A549 (cell line): ENCODE data around the gene FLG. TPM values are rescaled to one million over a fixed set of nuclear protein-coding genes. Genes with fewer than 3 reads are reported as not detected.

Source experiments
- ATAC-seq, 2 experiments: fragments of 200-7000 bp in 1 of 2; fragments of >200 bp in 1 of 2; cut with Nextera tagmentation in 1 of 2; cut with Tn5 transposase in 1 of 2; 3 replicates each; pipeline versions ENCODE4 v1.8.0 to v1.9.1; 2018 to 2020; ENCODE audit warnings: mild to moderate bottlenecking in 1 of 2, moderate library complexity in 1 of 2
- CTCF ChIA-PET: fragments of 300-600 bp; sonication (Branson Sonifier 250); formaldehyde crosslinking; extraction: SDS; loops from one replicate; lab custom pipeline; 2021; ENCODE audit warnings: antibody characterized with exemption, inconsistent platforms; lab: Yijun Ruan, JAX
- POLR2A ChIA-PET: fragments of 350-600 bp; formaldehyde crosslinking; extraction: SDS; loops from one replicate; lab custom pipeline; 2021; ENCODE audit warnings: antibody characterized with exemption, inconsistent platforms; lab: Yijun Ruan, JAX
- DNase-seq, 2 experiments: peaks; one replicate each; pipeline versions ENCODE4 v3.0.0 to v3.0.0-alpha.2; 2011 to 2016; ENCODE audit warnings: low read depth in 1 of 2, low spot score in 1 of 2
- FAIRE-seq: peaks from 2 replicates; lab custom pipeline; 2011; peaks lifted over from hg19 to GRCh38; lab: Jason Lieb, UNC
- H3K27ac ChIP-seq, 2 experiments: fragments of >200 bp; sonication (Bioruptor Twin); formaldehyde crosslinking; 3 replicates each; pipeline ENCODE4 v1.5.1; 2016 to 2017
- H3K4me1 ChIP-seq: fragments of >200 bp; sonication (Bioruptor Twin); formaldehyde crosslinking; 3 replicates; pipeline ENCODE4 v1.6.1; 2016
- H3K4me2 ChIP-seq: fragments of >200 bp; sonication (Bioruptor Twin); formaldehyde crosslinking; 3 replicates; pipeline ENCODE4 v1.6.1; 2016
- H3K4me3 ChIP-seq: fragments of >200 bp; sonication (Bioruptor Twin); formaldehyde crosslinking; 3 replicates; pipeline ENCODE4 v1.5.1; 2016
- H3K9me3 ChIP-seq: fragments of >200 bp; sonication (Bioruptor Twin); formaldehyde crosslinking; 3 replicates; pipeline ENCODE4 v1.6.1; 2016
- BCL3 ChIP-seq: fragments of >200 bp; sonication (Bioruptor Twin); formaldehyde crosslinking; IDR thresholded peaks from 3 replicates; pipeline ENCODE4 v1.6.1; 2016
- CTCF ChIP-seq: fragments of >200 bp; sonication (Bioruptor Twin); formaldehyde crosslinking; IDR thresholded peaks from 3 replicates; pipeline ENCODE4 v1.5.1; 2016
- FOSB ChIP-seq: fragments of 250-450 bp; sonication (Bioruptor Pico); IDR thresholded peaks from 2 replicates; pipeline ENCODE4 v1.5.0; 2020; ENCODE audit warnings: mild to moderate bottlenecking, moderate library complexity
- FOXS1 ChIP-seq: fragments of 250-450 bp; sonication (Bioruptor Pico); IDR thresholded peaks from 2 replicates; pipeline ENCODE4 v1.5.0; 2020; ENCODE audit warnings: mild to moderate bottlenecking, moderate library complexity
- HEYL ChIP-seq: fragments of 250-450 bp; sonication (Bioruptor Pico); IDR thresholded peaks from 2 replicates; pipeline ENCODE4 v1.8.0; 2021; ENCODE audit warnings: mild to moderate bottlenecking, moderate library complexity
- HOXA7 ChIP-seq: fragments of 250-450 bp; sonication (Bioruptor Pico); IDR thresholded peaks from 2 replicates; pipeline ENCODE4 v1.5.0; 2020; ENCODE audit warnings: mild to moderate bottlenecking, moderate library complexity
- HOXB13 ChIP-seq: fragments of 250-450 bp; sonication (Bioruptor Pico); IDR thresholded peaks from 2 replicates; pipeline ENCODE4 v1.5.0; 2020; ENCODE audit warnings: low read depth, mild to moderate bottlenecking, moderate library complexity
- HOXB5 ChIP-seq: fragments of 250-450 bp; sonication (Bioruptor Pico); IDR thresholded peaks from 2 replicates; pipeline ENCODE4 v1.5.0; 2020; ENCODE audit warnings: mild to moderate bottlenecking, moderate library complexity
- KDM5A ChIP-seq: fragments of 200-600 bp; sonication (generic); IDR thresholded peaks from 2 replicates; pipeline ENCODE4 v1.6.1; 2016; ENCODE audit warnings: antibody characterized with exemption, mild to moderate bottlenecking
- MAZ ChIP-seq: fragments of 150-350 bp; IDR thresholded peaks from 2 replicates; pipeline ENCODE4 v1.6.1; 2014; ENCODE audit warnings: antibody characterized with exemption, low read depth, low read length, borderline replicate concordance
- NPAS2 ChIP-seq: fragments of 250-450 bp; sonication (Bioruptor Pico); IDR thresholded peaks from 2 replicates; pipeline ENCODE4 v1.8.0; 2022; ENCODE audit warnings: mild to moderate bottlenecking, moderate library complexity, borderline replicate concordance
- PBX3 ChIP-seq: IDR thresholded peaks from 2 replicates; pipeline ENCODE4 v1.6.1; 2012
- PHF8 ChIP-seq: fragments of 200-600 bp; sonication (generic); IDR thresholded peaks from 2 replicates; pipeline ENCODE4 v1.6.1; 2016; ENCODE audit warnings: low read depth, mild to moderate bottlenecking, antibody characterized with exemption, moderate library complexity, borderline replicate concordance
- RAD21 ChIP-seq, 2 experiments: fragments of >200 bp in 1 of 2; sonication (Bioruptor Twin) in 1 of 2; formaldehyde crosslinking in 1 of 2; IDR thresholded peaks in 1 of 2; conservative IDR thresholded peaks in 1 of 2; 2 replicates in 1 of 2; 3 replicates in 1 of 2; pipeline ENCODE4 v1.6.1; 2012 to 2018; ENCODE audit warnings: inconsistent platforms in 1 of 2
- RCOR1 ChIP-seq: fragments of 150-350 bp; IDR thresholded peaks from 2 replicates; pipeline ENCODE4 v1.6.1; 2014; ENCODE audit warnings: antibody characterized with exemption, low read length, low read depth
- RFX5 ChIP-seq: fragments of 450-650 bp; IDR thresholded peaks from 2 replicates; pipeline ENCODE4 v1.7.1; 2014; ENCODE audit warnings: antibody characterized with exemption, mild to moderate bottlenecking, moderate library complexity
- TP53 ChIP-seq: fragments of 250-450 bp; sonication (Bioruptor Pico); IDR thresholded peaks from 2 replicates; pipeline ENCODE4 v1.5.0; 2021; ENCODE audit warnings: mild to moderate bottlenecking, moderate library complexity
- USF2 ChIP-seq: fragments of 450-650 bp; IDR thresholded peaks from 2 replicates; pipeline ENCODE4 v1.6.1; 2014; ENCODE audit warnings: antibody characterized with exemption
- ZC3H11A ChIP-seq: fragments of 450-650 bp; IDR thresholded peaks from 2 replicates; pipeline ENCODE4 v1.6.1; 2014; ENCODE audit warnings: antibody characterized with exemption, mild to moderate bottlenecking
- ZSCAN20 ChIP-seq: fragments of 250-450 bp; sonication (Bioruptor Pico); IDR thresholded peaks from 2 replicates; pipeline ENCODE4 v1.8.0; 2022; ENCODE audit warnings: mild to moderate bottlenecking, moderate library complexity
- WGBS: methylation state at CpG from one replicate; pipeline ENCODE4 v1.1.6; 2017; ENCODE audit errors: missing lambda C conversion rate; 5-methylcytosine and 5-hydroxymethylcytosine counted together
- polyA plus RNA-seq, 4 experiments: library from polyadenylated mRNA; depleted of rRNA in 3 of 4; stranded (reverse); fragments of >200 nt; fragmentation: RNase III in 1 of 4; extraction: RNeasy Plus Mini Kit Qiagen cat#74134 plus additional on column Dnase treatment in 1 of 4; gene quantifications; 2 replicates in 3 of 4; 3 replicates in 1 of 4; pipeline ENCODE4 v1.2.3, GENCODE V29; 2011 to 2017
- TF ChIP-seq, protein P1 (sequence below): fragments of >200 bp; sonication (Bioruptor Twin); formaldehyde crosslinking; IDR thresholded peaks from 2 replicates; pipeline ENCODE4 v1.6.1; 2016

The FLG gene
- polyA plus RNA-seq, 2 of the 4 experiments (the other 2 are of a cell fraction): under 0.01 to 0.01 TPM

- Histone ChIP-seq H3K9me3 (no peaks in the 10 kb centered on the region), H3K4me1 (no peaks in the 10 kb centered on the region), H3K4me3 (no peak overlapping the region), H3K27ac (no peak overlapping the region), H3K4me2 (no peak overlapping the region)
- ChIA-PET POLR2A (no interaction called here), CTCF (interaction anchor here (1.5 kb wide), 1 partner anchor 155 kb away, joined by 3 read pairs; no protein-coding TSS in a partner anchor)
- no peak for TF ChIP-seq TP53 (CRISPR knock-in tag)
- TF ChIP-seq, protein P1, sequence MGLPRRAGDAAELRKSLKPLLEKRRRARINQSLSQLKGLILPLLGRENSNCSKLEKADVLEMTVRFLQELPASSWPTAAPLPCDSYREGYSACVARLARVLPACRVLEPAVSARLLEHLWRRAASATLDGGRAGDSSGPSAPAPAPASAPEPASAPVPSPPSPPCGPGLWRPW: no peak
- no peak for TF ChIP-seq PBX3
- no peak for TF ChIP-seq MAZ
- TF ChIP-seq HOXA7 (CRISPR knock-in tag): no peak
- no peak for ATAC-seq
- no peak for DNase-seq
- no peak for FAIRE-seq
Measured at GRCh38 chr1:152344438-152344837, 19.4 kb upstream of the FLG start.

DNA sequence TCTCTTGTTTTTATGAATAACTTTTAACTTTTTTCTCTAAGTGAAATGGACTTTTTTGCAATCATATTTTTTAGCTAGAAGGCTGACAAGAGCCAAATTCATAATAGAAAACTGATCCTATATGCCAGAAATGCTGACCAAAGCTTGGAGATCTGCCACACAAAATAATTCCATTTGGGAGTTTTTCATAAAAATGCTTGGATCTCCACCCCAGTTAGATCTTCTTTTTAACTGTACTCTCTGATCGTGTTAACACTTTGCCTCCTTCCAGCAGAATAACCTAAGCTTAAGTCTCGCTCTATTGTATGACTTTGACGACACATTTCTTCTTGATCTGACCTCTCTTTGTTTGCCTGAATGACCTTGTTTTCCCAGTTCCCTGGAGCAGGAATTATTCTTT lies 18.0 kb upstream of the FLG start:
- ChIA-PET POLR2A (no interaction called here), CTCF (no interaction called here)
- ATAC-seq (no peak), FAIRE-seq (no peak), DNase-seq (no peak)
- TF ChIP-seq BCL3: no peak
- TF ChIP-seq HOXB5 (CRISPR knock-in tag): no peak
- no peak for TF ChIP-seq NPAS2
- no peak for TF ChIP-seq RAD21 (conservative IDR thresholded peaks at IDR 0.05 in 1 of 2, IDR thresholded peaks at IDR 0.05 in 1 of 2)
- no peak for TF ChIP-seq HEYL (CRISPR knock-in tag)
- TF ChIP-seq FOXS1 (CRISPR knock-in tag): no peak
- no peak for TF ChIP-seq HOXB13 (CRISPR knock-in tag)
- no peak for TF ChIP-seq ZSCAN20 (CRISPR knock-in tag)
- no peak for TF ChIP-seq PHF8
- TF ChIP-seq USF2: no peak
- no peak for TF ChIP-seq RCOR1
- TF ChIP-seq KDM5A: no peak
- TF ChIP-seq CTCF: no peak
- no peak for TF ChIP-seq FOSB (CRISPR knock-in tag)
- no peak for TF ChIP-seq ZC3H11A
- no peak for TF ChIP-seq RFX5
- Histone ChIP-seq H3K4me2 (no peak overlapping the region), H3K4me3 (no peak overlapping the region), H3K27ac (no peak overlapping the region), H3K9me3 (no peaks in the 10 kb centered on the region), H3K4me1 (no peaks in the 10 kb centered on the region)
- WGBS: 29% methylated on average over 3 of the region's 3 CpGs
